Muscle of leg (tissue), 11 donors: ENCODE measurements around the gene CCDC32. TPM values are rescaled to one million over a fixed set of nuclear protein-coding genes. Genes with fewer than 3 reads are reported as not detected.

ENCODE experiments used
- DNase-seq: peaks from one replicate; pipeline ENCODE4 v3.0.0; 2013
- H3K27ac ChIP-seq: one replicate; pipeline ENCODE4 v1.5.1; 2013; ENCODE audit warnings: mild to moderate bottlenecking, low read length, control low read depth
- H3K27me3 ChIP-seq: one replicate; pipeline ENCODE4 v1.6.1; 2013; ENCODE audit warnings: low read length; ENCODE audit not compliant: control insufficient read depth, insufficient read depth
- H3K36me3 ChIP-seq: one replicate; pipeline ENCODE4 v1.6.1; 2013; ENCODE audit warnings: low read length; ENCODE audit not compliant: control insufficient read depth, insufficient read depth
- H3K4me1 ChIP-seq: one replicate; pipeline ENCODE4 v1.6.1; 2013; ENCODE audit warnings: low read length; ENCODE audit not compliant: control insufficient read depth, insufficient read depth
- H3K4me3 ChIP-seq: one replicate; pipeline ENCODE4 v1.5.1; 2013; ENCODE audit warnings: low read length, control low read depth
- H3K9me3 ChIP-seq: replicated peaks from 2 replicates; pipeline ENCODE4 v1.6.1; 2013; ENCODE audit warnings: low read depth, low read length; ENCODE audit not compliant: control insufficient read depth
- WGBS: methylation state at CpG from one replicate; pipeline ENCODE4 v1.1.5; 2013; ENCODE audit warnings: missing lambda C conversion rate; ENCODE audit not compliant: insufficient coverage; 5-methylcytosine and 5-hydroxymethylcytosine counted together
- polyA plus RNA-seq, 8 donors: library from polyadenylated mRNA; unstranded; fragments of 120-200 nt; gene quantifications; one replicate each; pipeline versions ENCODE4 v1.2.1 to v1.2.3, GENCODE V29; 2013; ENCODE audit warnings: inconsistent platforms in 1 of 8, low replicate concordance in 1 of 8; ENCODE audit not compliant: insufficient read length in 8 of 8, insufficient read depth in 1 of 8
- total RNA-seq: library from RNA; stranded (reverse); fragments of 120-200 nt; gene quantifications from one replicate; pipeline ENCODE4 v1.2.4, GENCODE V29; 2013

The CCDC32 gene
- total and polyA plus RNA-seq, 9 donors: 13.6 to 25.9 (median 21.1) TPM

- Histone ChIP-seq H3K27me3 (no peaks in the 10 kb centered on the region), H3K4me1 (peaks cover 11% of the 10 kb centered on the region), H3K9me3 (no peaks in the 10 kb centered on the region), H3K36me3 (peaks cover 35% of the 10 kb centered on the region), H3K4me3 (no peak overlapping the region), H3K27ac (peak overlapping the region; percentile 59)
- 84% methylated on average over 3 of the region's 6 CpGs for WGBS
- DNase-seq: peak; percentile 52
Measured at GRCh38 chr15:40550341-40551037, 14.4 kb downstream of the CCDC32 start.

- WGBS: 55% methylated on average over 8 of the region's 9 CpGs
- peaks cover 11% of the 10 kb centered on the region for H3K4me1 ChIP-seq
- H3K27me3 ChIP-seq: no peaks in the 10 kb centered on the region
- H3K27ac ChIP-seq: peak overlapping the region; percentile 59
- DNase-seq: peak; percentile 46
- no peaks in the 10 kb centered on the region for H3K9me3 ChIP-seq
- H3K4me3 ChIP-seq: no peak overlapping the region
- H3K36me3 ChIP-seq: peaks cover 33% of the 10 kb centered on the region
Measured at GRCh38 chr15:40549894-40550293, 14.9 kb downstream of the CCDC32 start.

GRCh38 chr15:40548610-40549009, 16.2 kb downstream of the CCDC32 start:
- Histone ChIP-seq H3K36me3 (peaks cover 33% of the 10 kb centered on the region), H3K27me3 (no peaks in the 10 kb centered on the region), H3K4me1 (peaks cover 4% of the 10 kb centered on the region), H3K27ac (no peak overlapping the region), H3K4me3 (no peak overlapping the region), H3K9me3 (no peaks in the 10 kb centered on the region)
- WGBS: no CpG with 5 or more reads among the region's 2 CpGs
- DNase-seq: no peak

GRCh38 chr15:40545457-40545856, 19.4 kb downstream of the CCDC32 start:
- no peak overlapping the region for H3K4me3 ChIP-seq
- no peak for DNase-seq
- no peaks in the 10 kb centered on the region for H3K4me1 ChIP-seq
- no peaks in the 10 kb centered on the region for H3K27me3 ChIP-seq
- H3K27ac ChIP-seq: no peak overlapping the region
- H3K9me3 ChIP-seq: no peaks in the 10 kb centered on the region
- peaks cover 19% of the 10 kb centered on the region for H3K36me3 ChIP-seq
- WGBS: no CpG with 5 or more reads among the region's 1 CpG

- Histone ChIP-seq H3K27me3 (no peaks in the 10 kb centered on the region), H3K4me1 (peaks cover 7% of the 10 kb centered on the region), H3K9me3 (no peaks in the 10 kb centered on the region), H3K36me3 (peaks cover 18% of the 10 kb centered on the region), H3K4me3 (no peak overlapping the region), H3K27ac (no peak overlapping the region)
- DNase-seq: no peak
- WGBS: 63% methylated on average over 2 of the region's 5 CpGs
Measured at GRCh38 chr15:40543631-40544294, 21.1 kb downstream of the CCDC32 start.

- H3K36me3 ChIP-seq: peaks cover 11% of the 10 kb centered on the region
- H3K4me3 ChIP-seq: no peak overlapping the region
- H3K4me1 ChIP-seq: peaks cover 7% of the 10 kb centered on the region
- no peaks in the 10 kb centered on the region for H3K27me3 ChIP-seq
- DNase-seq: no peak
- WGBS: 94% methylated on average over 3 of the region's 3 CpGs
- H3K27ac ChIP-seq: no peak overlapping the region
- H3K9me3 ChIP-seq: no peaks in the 10 kb centered on the region
Measured at GRCh38 chr15:40543082-40543481, 21.8 kb downstream of the CCDC32 start.

- peaks cover 25% of the 10 kb centered on the region for H3K4me1 ChIP-seq
- no peak overlapping the region for H3K27ac ChIP-seq
- WGBS: 39% methylated on average over 5 of the region's 6 CpGs
Measured at GRCh38 chr15:40538976-40539375, 25.9 kb downstream of the CCDC32 start.

GRCh38 chr15:40536501-40536900, 28.3 kb downstream of the CCDC32 start:
- no peak overlapping the region for H3K4me3 ChIP-seq
- 28% methylated on average over 4 of the region's 5 CpGs for WGBS
- H3K4me1 ChIP-seq: peaks cover 25% of the 10 kb centered on the region
- no peaks in the 10 kb centered on the region for H3K27me3 ChIP-seq
- no peaks in the 10 kb centered on the region for H3K36me3 ChIP-seq
- H3K27ac ChIP-seq: peak overlapping the region; percentile 55
- DNase-seq: peak; percentile 65
- no peaks in the 10 kb centered on the region for H3K9me3 ChIP-seq

More at GRCh38 chr15:40538976-40539375, 25.9 kb downstream of the CCDC32 start:
- H3K27me3 ChIP-seq: no peaks in the 10 kb centered on the region
- no peak for DNase-seq
- no peaks in the 10 kb centered on the region for H3K9me3 ChIP-seq
- H3K36me3 ChIP-seq: no peaks in the 10 kb centered on the region
- H3K4me3 ChIP-seq: no peak overlapping the region

GRCh38 chr15:40534371-40534770, 30.5 kb downstream of the CCDC32 start:
- H3K27ac ChIP-seq: no peak overlapping the region
- peaks cover 24% of the 10 kb centered on the region for H3K4me1 ChIP-seq
- H3K4me3 ChIP-seq: no peak overlapping the region
- no peak for DNase-seq
- WGBS: 67% methylated on average over 1 of the region's 5 CpGs
- no peaks in the 10 kb centered on the region for H3K36me3 ChIP-seq
- H3K9me3 ChIP-seq: no peaks in the 10 kb centered on the region
- H3K27me3 ChIP-seq: no peaks in the 10 kb centered on the region

GRCh38 chr15:40533763-40534364, 31.0 kb downstream of the CCDC32 start:
- Histone ChIP-seq H3K27me3 (no peaks in the 10 kb centered on the region), H3K9me3 (no peaks in the 10 kb centered on the region), H3K4me1 (peaks cover 20% of the 10 kb centered on the region), H3K4me3 (no peak overlapping the region), H3K36me3 (no peaks in the 10 kb centered on the region), H3K27ac (no peak overlapping the region)
- no peak for DNase-seq
- no CpG with 5 or more reads among the region's 4 CpGs for WGBS
